ENCODE measurements around the gene PRDX2.

Gene PRDX2

DNA sequence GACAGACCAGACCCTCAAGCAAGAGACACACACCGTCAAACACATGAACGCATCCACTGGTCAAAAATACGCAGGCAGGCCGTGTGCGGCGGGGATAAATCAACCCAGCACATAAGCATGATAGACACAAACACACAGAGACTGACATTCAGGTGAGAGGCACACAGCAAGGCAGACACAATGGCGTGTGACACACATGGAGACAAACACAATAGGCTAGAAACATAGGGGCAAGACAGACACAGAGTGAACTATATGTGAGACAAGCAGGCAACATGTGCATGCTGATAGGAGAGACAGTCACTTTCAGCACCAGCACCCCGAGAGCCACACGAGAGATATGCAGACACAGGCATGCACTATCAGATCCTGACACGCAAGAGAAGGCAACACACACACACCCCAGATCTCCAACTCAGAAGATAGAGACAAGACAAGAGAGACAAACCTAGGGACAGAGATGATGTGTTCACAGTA, 17.2 kb downstream of the PRDX2 start:
- Histone ChIP-seq H3K4me2 (ENCODE audit: low read length) (peak overlapping the region; percentile 93), H3K27me3 (ENCODE audit: control insufficient read depth, low read length) (no peaks in the 10 kb centered on the region), H3K36me3 (ENCODE audit: control insufficient read depth, low read length) (no peaks in the 10 kb centered on the region), H3K4me1 (ENCODE audit: control insufficient read depth, low read length) (peaks cover 83% of the 10 kb centered on the region), H3K27ac (ENCODE audit: low read depth, low read length) (peak overlapping the region; percentile 75), H3K9me3 (ENCODE audit: control insufficient read depth, insufficient read depth, low read length) (no peaks in the 10 kb centered on the region), H3K4me3 (ENCODE audit: low read length) (peak overlapping the region; percentile 16; the same call in 1 of the 2 replicates), H3K9me2 (replicated peaks; ENCODE audit: control insufficient read depth, low read length) (no peaks in the 10 kb centered on the region), H3K79me2 (ENCODE audit: control insufficient read depth, low read length) (peaks cover 5% of the 10 kb centered on the region; the same call in 1 of the 2 replicates), H3F3A (ENCODE audit: control insufficient read depth, insufficient read depth) (peaks cover 48% of the 10 kb centered on the region), H4K20me1 (ENCODE audit: control insufficient read depth, insufficient read depth, low read depth, low read length) (no peaks in the 10 kb centered on the region)
- TF ChIP-seq, protein P1, sequence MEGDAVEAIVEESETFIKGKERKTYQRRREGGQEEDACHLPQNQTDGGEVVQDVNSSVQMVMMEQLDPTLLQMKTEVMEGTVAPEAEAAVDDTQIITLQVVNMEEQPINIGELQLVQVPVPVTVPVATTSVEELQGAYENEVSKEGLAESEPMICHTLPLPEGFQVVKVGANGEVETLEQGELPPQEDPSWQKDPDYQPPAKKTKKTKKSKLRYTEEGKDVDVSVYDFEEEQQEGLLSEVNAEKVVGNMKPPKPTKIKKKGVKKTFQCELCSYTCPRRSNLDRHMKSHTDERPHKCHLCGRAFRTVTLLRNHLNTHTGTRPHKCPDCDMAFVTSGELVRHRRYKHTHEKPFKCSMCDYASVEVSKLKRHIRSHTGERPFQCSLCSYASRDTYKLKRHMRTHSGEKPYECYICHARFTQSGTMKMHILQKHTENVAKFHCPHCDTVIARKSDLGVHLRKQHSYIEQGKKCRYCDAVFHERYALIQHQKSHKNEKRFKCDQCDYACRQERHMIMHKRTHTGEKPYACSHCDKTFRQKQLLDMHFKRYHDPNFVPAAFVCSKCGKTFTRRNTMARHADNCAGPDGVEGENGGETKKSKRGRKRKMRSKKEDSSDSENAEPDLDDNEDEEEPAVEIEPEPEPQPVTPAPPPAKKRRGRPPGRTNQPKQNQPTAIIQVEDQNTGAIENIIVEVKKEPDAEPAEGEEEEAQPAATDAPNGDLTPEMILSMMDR (IDR thresholded peaks at IDR 0.05; ENCODE audit: low read depth, low read length, poor library complexity, severe bottlenecking): no peak
- TF ChIP-seq EZH2phosphoT487 (IDR thresholded peaks at IDR 0.05; ENCODE audit: borderline replicate concordance, low read length): no peak

DNA sequence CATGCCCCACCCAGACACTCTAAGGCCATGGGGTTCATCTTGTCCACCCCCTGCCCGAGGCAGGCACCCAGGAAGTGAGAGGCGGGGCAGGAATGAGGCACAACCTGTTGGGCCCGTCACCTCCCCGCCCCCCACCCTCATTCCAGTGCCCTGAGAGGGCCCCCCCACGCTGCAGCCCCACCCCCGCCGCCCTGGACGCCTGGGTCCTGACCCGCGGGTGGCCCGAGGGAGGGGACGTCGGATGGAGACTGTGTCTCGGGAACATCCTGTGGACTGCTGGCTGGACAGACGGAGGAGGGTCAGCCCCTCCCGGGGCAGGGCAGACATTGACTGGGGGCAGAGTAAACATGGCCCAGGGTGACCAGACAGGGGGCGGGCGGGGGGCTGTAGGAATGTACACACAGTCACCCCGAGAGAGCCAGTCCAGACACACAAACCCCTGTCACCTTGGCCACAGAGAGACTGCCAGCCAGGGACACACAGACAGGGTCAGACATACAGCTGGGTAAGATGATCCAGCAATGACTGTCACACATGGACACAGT, 17.7 kb downstream of the PRDX2 start:
- peak overlapping the region; percentile 75 for H3K27ac ChIP-seq (ENCODE audit: low read depth, low read length)
- H3F3A ChIP-seq (ENCODE audit: control insufficient read depth, insufficient read depth): peaks cover 45% of the 10 kb centered on the region
- H3K79me2 ChIP-seq (ENCODE audit: control insufficient read depth, low read length): 0 out of 2 replicates have a peak, but pooled peaks cover under 1% of the 10 kb centered on the region

DNA sequence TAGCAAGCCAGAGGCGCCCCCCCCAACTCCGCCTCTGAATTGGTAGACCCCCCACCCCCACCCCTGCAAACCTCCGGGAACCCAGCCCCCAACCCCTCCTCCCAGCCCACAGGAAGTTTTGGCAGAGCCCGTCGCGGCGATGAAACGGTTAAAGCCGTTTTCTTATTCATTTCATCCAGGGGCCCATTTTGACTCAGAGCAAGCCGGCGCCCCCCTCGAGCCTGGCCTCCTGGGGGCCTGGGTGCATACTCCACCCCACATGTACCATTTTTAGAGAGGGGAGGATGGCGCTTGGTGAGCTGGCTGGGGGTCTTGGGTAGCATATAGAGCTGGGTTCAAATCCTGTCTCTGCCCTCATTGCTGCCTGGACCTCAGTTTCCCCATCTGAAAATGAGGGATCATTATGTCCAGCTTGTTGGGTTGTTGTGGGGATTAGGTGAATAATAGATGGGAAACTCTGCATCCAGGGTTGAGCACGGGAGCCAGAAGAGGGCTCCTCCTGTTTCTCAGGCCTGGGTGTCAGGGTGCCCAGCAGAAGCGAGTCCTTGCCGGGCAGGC, 18.2 kb downstream of the PRDX2 start:
- no peaks in the 10 kb centered on the region for H3K9me3 ChIP-seq (ENCODE audit: control insufficient read depth, insufficient read depth, low read length)
- H3F3A ChIP-seq (ENCODE audit: control insufficient read depth, insufficient read depth): peaks cover 40% of the 10 kb centered on the region
- H3K4me2 ChIP-seq (ENCODE audit: low read length): peak overlapping the region; percentile 93
- peak overlapping the region; percentile 75 for H3K27ac ChIP-seq (ENCODE audit: low read depth, low read length)
- peak overlapping the region; percentile 77 for H3K4me3 ChIP-seq (ENCODE audit: low read length)
- H3K9me2 ChIP-seq (replicated peaks; ENCODE audit: control insufficient read depth, low read length): no peaks in the 10 kb centered on the region
- peaks cover 83% of the 10 kb centered on the region for H3K4me1 ChIP-seq (ENCODE audit: control insufficient read depth, low read length)
- TF ChIP-seq, protein P1 (IDR thresholded peaks at IDR 0.05; ENCODE audit: low read depth, low read length, poor library complexity, severe bottlenecking): no peak
- no peak for TF ChIP-seq EZH2phosphoT487 (IDR thresholded peaks at IDR 0.05; ENCODE audit: borderline replicate concordance, low read length)
- H3K36me3 ChIP-seq (ENCODE audit: control insufficient read depth, low read length): no peaks in the 10 kb centered on the region
- no peaks in the 10 kb centered on the region for H4K20me1 ChIP-seq (ENCODE audit: control insufficient read depth, insufficient read depth, low read depth, low read length)
- no peaks in the 10 kb centered on the region for H3K27me3 ChIP-seq (ENCODE audit: control insufficient read depth, low read length)
- no peaks in the 10 kb centered on the region for H3K79me2 ChIP-seq (ENCODE audit: control insufficient read depth, low read length)

More for the DNA sequence above, 17.7 kb downstream of the PRDX2 start:
- peak overlapping the region; percentile 77 for H3K4me3 ChIP-seq (ENCODE audit: low read length)
- peak overlapping the region; percentile 93 for H3K4me2 ChIP-seq (ENCODE audit: low read length)
- H3K27me3 ChIP-seq (ENCODE audit: control insufficient read depth, low read length): no peaks in the 10 kb centered on the region
- no peaks in the 10 kb centered on the region for H4K20me1 ChIP-seq (ENCODE audit: control insufficient read depth, insufficient read depth, low read depth, low read length)
- no peaks in the 10 kb centered on the region for H3K9me2 ChIP-seq (replicated peaks; ENCODE audit: control insufficient read depth, low read length)
- H3K4me1 ChIP-seq (ENCODE audit: control insufficient read depth, low read length): peaks cover 83% of the 10 kb centered on the region
- H3K36me3 ChIP-seq (ENCODE audit: control insufficient read depth, low read length): no peaks in the 10 kb centered on the region
- no peaks in the 10 kb centered on the region for H3K9me3 ChIP-seq (ENCODE audit: control insufficient read depth, insufficient read depth, low read length)
- TF ChIP-seq, protein P1 (IDR thresholded peaks at IDR 0.05; ENCODE audit: low read depth, low read length, poor library complexity, severe bottlenecking): no peak
- no peak for TF ChIP-seq EZH2phosphoT487 (IDR thresholded peaks at IDR 0.05; ENCODE audit: borderline replicate concordance, low read length)

All from DOHH2 (cell line).